ENCODE measurements around the gene CORIN.
"Not testable (repeated sequence)": the region's sequence is repeated elsewhere in the genome, so short reads cannot be mapped to it uniquely, and the experiment has no call there.

CORIN gene

DNA sequence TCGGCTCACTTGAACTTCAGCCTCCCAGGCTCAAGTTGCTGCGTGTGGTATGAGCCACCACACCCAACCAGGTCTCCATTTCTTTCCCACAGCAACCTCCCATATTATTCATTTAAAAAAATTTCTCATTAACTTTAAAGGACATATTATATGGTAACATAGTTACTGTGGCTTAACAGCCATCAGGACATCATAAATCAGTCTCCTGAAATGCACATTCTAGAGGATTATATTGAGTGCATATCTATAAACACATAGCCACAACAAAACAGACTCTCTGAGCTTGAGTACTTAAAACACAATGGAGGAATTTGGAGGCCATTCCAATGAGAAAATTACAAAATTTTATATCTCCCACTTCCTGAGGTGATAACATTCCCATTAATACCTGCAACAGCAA is 61.5 kb downstream of the CORIN start:
- no peak overlapping the region for H3K4me3 Mint-ChIP-seq
- H3K27ac Mint-ChIP-seq: no peak overlapping the region
- intact Hi-C loops (cut with micrococcal nuclease): no loop called here
- no peaks in the 10 kb centered on the region for H3K36me3 Mint-ChIP-seq (ENCODE audit: low read depth)
- no peaks in the 10 kb centered on the region for H3K9me3 Mint-ChIP-seq
- no peaks in the 10 kb centered on the region for H3K27me3 Mint-ChIP-seq
- no peaks in the 10 kb centered on the region for H3K4me1 Mint-ChIP-seq (ENCODE audit: low read depth)

GRCh38 chr4:47774079-47774478 is 63.8 kb downstream of the CORIN start:
- H3K27me3 Mint-ChIP-seq: no peaks in the 10 kb centered on the region
- no peaks in the 10 kb centered on the region for H3K4me1 Mint-ChIP-seq (ENCODE audit: low read depth)
- H3K4me3 Mint-ChIP-seq: no peak overlapping the region
- no peaks in the 10 kb centered on the region for H3K9me3 Mint-ChIP-seq
- H3K36me3 Mint-ChIP-seq (ENCODE audit: low read depth): no peaks in the 10 kb centered on the region
- intact Hi-C loops (cut with micrococcal nuclease): no loop called here
- H3K27ac Mint-ChIP-seq: no peak overlapping the region

DNA sequence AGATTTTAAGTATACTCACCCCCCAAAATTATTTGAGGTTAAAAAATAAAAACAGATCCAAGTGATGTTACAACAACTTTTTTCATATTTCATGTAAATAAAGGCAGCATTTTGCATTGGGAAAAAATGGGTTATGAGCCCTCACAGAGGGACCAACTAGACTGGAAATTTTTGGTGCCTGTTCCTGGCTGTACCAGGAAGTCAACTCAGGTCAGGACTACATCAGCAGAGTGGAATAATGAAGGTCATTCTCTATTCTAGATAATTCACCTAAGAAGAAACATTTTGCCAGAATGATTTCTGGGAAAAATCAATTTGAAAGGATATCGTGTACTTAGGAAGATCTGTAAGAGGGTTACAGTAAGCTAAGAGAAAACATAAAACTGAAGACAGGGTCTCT is 66.8 kb downstream of the CORIN start:
- intact Hi-C loops (cut with micrococcal nuclease): no loop called here
- Mint-ChIP-seq H3K27me3 (no peaks in the 10 kb centered on the region), H3K36me3 (ENCODE audit: low read depth) (no peaks in the 10 kb centered on the region), H3K4me3 (no peak overlapping the region), H3K9me3 (no peaks in the 10 kb centered on the region), H3K4me1 (ENCODE audit: low read depth) (no peaks in the 10 kb centered on the region), H3K27ac (no peak overlapping the region)

DNA sequence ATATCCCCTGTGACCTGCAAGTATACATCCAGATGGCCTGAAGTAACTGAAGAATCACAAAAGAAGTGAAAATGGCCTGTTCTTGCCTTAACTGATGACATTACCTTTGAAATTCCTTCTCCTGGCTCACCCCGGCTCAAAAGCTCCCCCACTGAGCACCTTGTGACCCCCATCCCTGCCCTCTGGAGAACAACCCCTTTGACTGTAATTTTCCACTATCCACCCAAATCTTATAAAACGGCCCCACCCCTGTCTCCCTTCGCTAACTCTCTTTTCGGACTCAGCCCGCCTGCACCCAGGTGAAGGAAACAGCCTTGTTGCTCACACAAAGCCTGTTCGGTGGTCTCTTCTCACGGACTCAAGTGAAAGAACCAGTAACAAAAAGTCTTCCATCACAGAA is 69.9 kb downstream of the CORIN start:
- H3K4me1 Mint-ChIP-seq (ENCODE audit: low read depth); H3K27me3 Mint-ChIP-seq; H3K4me3 Mint-ChIP-seq; H3K27ac Mint-ChIP-seq; H3K36me3 Mint-ChIP-seq (ENCODE audit: low read depth); intact Hi-C loops (cut with micrococcal nuclease); H3K9me3 Mint-ChIP-seq: not testable (repeated sequence)

DNA sequence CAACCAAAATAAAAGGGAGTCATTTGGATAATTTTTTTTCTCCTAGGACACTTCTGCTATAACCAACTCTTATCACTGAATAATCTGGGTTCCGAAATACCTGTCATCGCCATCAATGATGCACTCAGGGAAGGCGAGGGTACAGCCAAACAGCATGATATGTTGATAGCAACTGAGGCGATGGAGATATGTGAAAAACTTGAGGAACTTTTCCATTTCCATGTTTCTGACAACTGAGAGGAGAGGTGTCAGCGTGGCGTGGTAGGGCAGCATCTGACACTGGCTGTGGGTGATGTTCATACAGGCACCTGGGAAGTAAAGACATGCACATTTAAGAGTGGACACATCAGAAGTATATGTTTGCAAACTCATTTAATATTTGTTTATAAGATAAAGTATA is 74.6 kb downstream of the CORIN start:
- H3K4me3 Mint-ChIP-seq: no peak overlapping the region
- H3K27me3 Mint-ChIP-seq: no peaks in the 10 kb centered on the region
- no peaks in the 10 kb centered on the region for H3K4me1 Mint-ChIP-seq (ENCODE audit: low read depth)
- H3K9me3 Mint-ChIP-seq: peaks cover 17% of the 10 kb centered on the region
- H3K36me3 Mint-ChIP-seq (ENCODE audit: low read depth): no peaks in the 10 kb centered on the region
- intact Hi-C loops (cut with micrococcal nuclease): no loop called here
- H3K27ac Mint-ChIP-seq: no peak overlapping the region

- no peaks in the 10 kb centered on the region for H3K36me3 Mint-ChIP-seq (ENCODE audit: low read depth)
- no peak overlapping the region for H3K27ac Mint-ChIP-seq
- H3K27me3 Mint-ChIP-seq: no peaks in the 10 kb centered on the region
- intact Hi-C loops (cut with micrococcal nuclease): no loop called here
- H3K4me1 Mint-ChIP-seq (ENCODE audit: low read depth): no peaks in the 10 kb centered on the region
- H3K9me3 Mint-ChIP-seq: peaks cover 21% of the 10 kb centered on the region
- no peak overlapping the region for H3K4me3 Mint-ChIP-seq
Observed at GRCh38 chr4:47762376-47763266, 75.2 kb downstream of the CORIN start.

DNA sequence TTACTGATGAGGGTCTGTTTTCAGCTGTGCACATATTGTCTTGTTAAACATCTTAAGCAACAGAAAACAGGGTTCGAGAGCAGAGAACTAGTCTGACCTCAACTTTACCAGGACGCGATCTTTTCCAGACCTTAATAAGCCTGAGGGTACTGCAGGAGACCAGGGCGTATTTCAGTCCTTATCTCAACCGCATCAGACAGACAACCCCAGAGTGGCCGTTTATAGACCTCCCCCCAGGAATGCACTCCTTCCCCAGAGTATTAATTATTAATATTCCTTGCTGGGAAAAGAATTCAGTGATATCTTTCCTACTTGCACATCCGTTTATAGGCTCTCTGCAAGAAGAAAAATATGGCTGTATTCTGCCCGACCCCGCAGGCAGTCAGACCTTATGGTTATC is 84.6 kb downstream of the CORIN start:
- H3K4me1 Mint-ChIP-seq (ENCODE audit: low read depth); H3K27me3 Mint-ChIP-seq; intact Hi-C loops (cut with micrococcal nuclease); H3K27ac Mint-ChIP-seq; H3K36me3 Mint-ChIP-seq (ENCODE audit: low read depth); H3K4me3 Mint-ChIP-seq: not testable (repeated sequence)
- H3K9me3 Mint-ChIP-seq: peaks cover 30% of the 10 kb centered on the region

DNA sequence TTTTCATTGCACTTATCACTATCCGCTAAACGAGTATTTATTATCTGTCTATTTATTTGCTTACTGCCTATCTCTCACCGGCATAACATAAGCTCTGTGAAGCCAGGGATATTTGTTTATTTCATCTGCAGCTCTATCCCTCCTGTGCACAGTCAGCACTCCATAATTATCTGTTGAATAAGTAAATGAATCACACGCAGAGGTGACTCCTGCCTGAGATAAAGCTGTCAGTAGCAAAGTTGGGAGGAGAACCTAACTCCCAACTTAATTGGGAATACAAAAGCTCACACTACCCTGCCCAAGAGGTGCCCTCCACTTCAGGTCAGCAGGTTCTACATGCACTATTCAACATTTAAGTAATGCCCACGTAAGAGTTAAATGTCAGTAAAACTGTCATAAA is 85.7 kb downstream of the CORIN start:
- Mint-ChIP-seq H3K27me3 (no peaks in the 10 kb centered on the region), H3K4me3 (no peak overlapping the region)

GRCh38 chr4:47750788-47751187 is 87.1 kb downstream of the CORIN start:
- Mint-ChIP-seq H3K9me3 (peaks cover 26% of the 10 kb centered on the region), H3K4me3 (no peak overlapping the region), H3K4me1 (ENCODE audit: low read depth) (peaks cover 2% of the 10 kb centered on the region), H3K27me3 (no peaks in the 10 kb centered on the region), H3K36me3 (ENCODE audit: low read depth) (no peaks in the 10 kb centered on the region), H3K27ac (no peak overlapping the region)
- intact Hi-C loops (cut with micrococcal nuclease): no loop called here

More for the DNA sequence above, 85.7 kb downstream of the CORIN start:
- H3K36me3 Mint-ChIP-seq (ENCODE audit: low read depth): no peaks in the 10 kb centered on the region
- no peak overlapping the region for H3K27ac Mint-ChIP-seq
- intact Hi-C loops (cut with micrococcal nuclease): no loop called here
- peaks cover 26% of the 10 kb centered on the region for H3K9me3 Mint-ChIP-seq
- peaks cover 7% of the 10 kb centered on the region for H3K4me1 Mint-ChIP-seq (ENCODE audit: low read depth)

DNA sequence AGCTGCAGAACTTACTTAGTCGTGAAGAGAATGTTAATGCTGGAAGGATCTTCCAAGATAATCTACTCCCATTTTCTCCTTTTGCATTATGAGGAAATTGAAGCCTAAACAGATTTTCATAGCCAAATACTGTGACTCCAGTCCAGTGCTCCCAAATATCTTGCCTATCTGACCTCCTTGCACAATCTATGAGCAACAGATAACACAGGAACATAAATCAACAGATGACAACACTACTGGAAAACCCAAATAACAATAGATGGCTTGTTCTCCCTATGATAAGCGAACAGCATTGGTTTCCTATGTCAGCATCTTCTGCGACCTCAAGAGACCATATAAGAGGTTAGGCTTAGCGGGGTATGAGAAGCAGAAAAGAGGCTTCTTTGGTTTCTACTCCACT is 88.0 kb downstream of the CORIN start:
- Mint-ChIP-seq H3K36me3 (ENCODE audit: low read depth) (no peaks in the 10 kb centered on the region), H3K9me3 (peaks cover 26% of the 10 kb centered on the region), H3K4me3 (no peak overlapping the region), H3K27me3 (no peaks in the 10 kb centered on the region), H3K27ac (no peak overlapping the region), H3K4me1 (ENCODE audit: low read depth) (no peaks in the 10 kb centered on the region)
- intact Hi-C loops (cut with micrococcal nuclease): no loop called here

GRCh38 chr4:47749060-47749459 is 88.8 kb downstream of the CORIN start:
- no peaks in the 10 kb centered on the region for H3K4me1 Mint-ChIP-seq (ENCODE audit: low read depth)
- H3K27ac Mint-ChIP-seq: no peak overlapping the region
- no peaks in the 10 kb centered on the region for H3K27me3 Mint-ChIP-seq
- H3K4me3 Mint-ChIP-seq: no peak overlapping the region
- H3K36me3 Mint-ChIP-seq (ENCODE audit: low read depth): no peaks in the 10 kb centered on the region
- intact Hi-C loops (cut with micrococcal nuclease): no loop called here
- H3K9me3 Mint-ChIP-seq: peaks cover 26% of the 10 kb centered on the region

- Mint-ChIP-seq H3K27ac (no peak overlapping the region), H3K4me3 (no peak overlapping the region), H3K36me3 (ENCODE audit: low read depth) (no peaks in the 10 kb centered on the region), H3K4me1 (ENCODE audit: low read depth) (no peaks in the 10 kb centered on the region), H3K9me3 (peaks cover 25% of the 10 kb centered on the region), H3K27me3 (no peaks in the 10 kb centered on the region)
- intact Hi-C loops (cut with micrococcal nuclease): no loop called here
Observed at GRCh38 chr4:47747846-47748494, 89.9 kb downstream of the CORIN start.

DNA sequence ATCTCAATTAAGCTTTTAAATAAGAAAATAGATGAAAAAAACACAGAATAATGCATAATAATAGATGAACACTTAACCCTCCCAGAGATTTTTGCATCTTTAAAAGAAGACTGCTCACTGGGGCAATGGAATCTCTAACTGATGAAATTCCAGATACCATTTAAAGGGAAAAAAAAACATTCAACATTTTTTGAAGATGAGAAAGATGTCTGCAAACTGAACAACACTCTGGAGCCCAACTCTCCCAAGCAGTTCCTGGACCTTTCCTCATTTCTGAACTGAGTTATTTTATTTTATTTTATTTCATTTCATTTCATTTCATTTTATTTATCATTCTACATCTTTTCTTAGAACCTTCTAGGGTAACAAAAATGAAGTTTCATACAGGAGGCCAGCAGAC is 90.7 kb downstream of the CORIN start:
- intact Hi-C loops (cut with micrococcal nuclease): no loop called here
- peaks cover 20% of the 10 kb centered on the region for H3K9me3 Mint-ChIP-seq
- H3K27me3 Mint-ChIP-seq: no peaks in the 10 kb centered on the region
- no peaks in the 10 kb centered on the region for H3K36me3 Mint-ChIP-seq (ENCODE audit: low read depth)
- H3K4me1 Mint-ChIP-seq (ENCODE audit: low read depth): no peaks in the 10 kb centered on the region
- H3K4me3 Mint-ChIP-seq: no peak overlapping the region
- H3K27ac Mint-ChIP-seq: no peak overlapping the region

GRCh38 chr4:47746122-47746521 is 91.7 kb downstream of the CORIN start:
- H3K27me3 Mint-ChIP-seq: no peaks in the 10 kb centered on the region
- no peaks in the 10 kb centered on the region for H3K36me3 Mint-ChIP-seq (ENCODE audit: low read depth)
- intact Hi-C loops (cut with micrococcal nuclease): no loop called here
- peaks cover 9% of the 10 kb centered on the region for H3K9me3 Mint-ChIP-seq
- no peaks in the 10 kb centered on the region for H3K4me1 Mint-ChIP-seq (ENCODE audit: low read depth)
- H3K4me3 Mint-ChIP-seq: no peak overlapping the region
- H3K27ac Mint-ChIP-seq: no peak overlapping the region
